GM23338 (cell line): ENCODE data around the gene LYVE1. TPM values are rescaled to one million over a fixed set of nuclear protein-coding genes. Genes with fewer than 3 reads are reported as not detected.
"Not testable (repeated sequence)": the region's sequence is repeated elsewhere in the genome, so short reads cannot be mapped to it uniquely, and the experiment has no call there.

ENCODE experiments used
- ATAC-seq: fragments of 200-7000 bp; cut with Tn5 transposase; 3 replicates; pipeline ENCODE4 v1.9.1; 2020
- DNase-seq: peaks from one replicate; pipeline ENCODE4 v3.0.0-alpha.2; 2015; ENCODE audit warnings: low spot score
- H2AFZ ChIP-seq: fragments of 200-600 bp; sonication (generic); 2 replicates; pipeline ENCODE4 v1.8.0; 2016; ENCODE audit warnings: antibody characterized with exemption, mild to moderate bottlenecking, moderate library complexity
- H3F3A ChIP-seq: fragments of 200-600 bp; sonication (generic); replicated peaks from 2 replicates; pipeline ENCODE4 v1.8.0; 2017; ENCODE audit warnings: antibody characterized with exemption, mixed run types, low read depth
- H3K27ac ChIP-seq: fragments of 200-600 bp; sonication (generic); 2 replicates; pipeline ENCODE4 v1.6.1; 2016; ENCODE audit warnings: low read depth
- H3K27me3 ChIP-seq: fragments of 200-600 bp; sonication (generic); 2 replicates; pipeline ENCODE4 v1.8.0; 2016; ENCODE audit warnings: mild to moderate bottlenecking, mixed run types, moderate library complexity; ENCODE audit not compliant: insufficient read depth
- H3K36me3 ChIP-seq: fragments of 200-600 bp; sonication (generic); 2 replicates; pipeline ENCODE4 v1.8.0; 2016; ENCODE audit warnings: mild to moderate bottlenecking; ENCODE audit not compliant: insufficient read depth
- H3K4me1 ChIP-seq: fragments of 200-600 bp; sonication (generic); 2 replicates; pipeline ENCODE4 v1.8.0; 2016; ENCODE audit warnings: mild to moderate bottlenecking, moderate library complexity; ENCODE audit not compliant: insufficient read depth
- H3K4me2 ChIP-seq: fragments of 200-600 bp; sonication (generic); 2 replicates; pipeline ENCODE4 v1.7.1; 2017; ENCODE audit warnings: mixed run types
- H3K4me3 ChIP-seq: fragments of 200-600 bp; sonication (generic); 2 replicates; pipeline ENCODE4 v1.6.1; 2016; ENCODE audit warnings: mixed run types
- H3K79me2 ChIP-seq: fragments of 200-600 bp; sonication (generic); replicated peaks from 2 replicates; pipeline ENCODE4 v1.8.0; 2017; ENCODE audit warnings: mild to moderate bottlenecking; ENCODE audit not compliant: insufficient read depth
- H3K9me2 ChIP-seq: fragments of 200-600 bp; sonication (generic); 2 replicates; pipeline ENCODE4 v1.8.0; 2017; ENCODE audit not compliant: insufficient read depth
- H4K20me1 ChIP-seq: fragments of 200-600 bp; sonication (generic); replicated peaks from 2 replicates; pipeline ENCODE4 v1.8.0; 2017; ENCODE audit warnings: mild to moderate bottlenecking; ENCODE audit not compliant: insufficient read depth
- H3K27ac Mint-ChIP-seq: 2 replicates; pipeline ENCODE4 v1.8.0; 2020; ENCODE audit warnings: inconsistent platforms, mild to moderate bottlenecking, moderate library complexity, mixed read lengths
- H3K27me3 Mint-ChIP-seq: 3 replicates; pipeline ENCODE4 v1.8.0; 2022; ENCODE audit warnings: low read depth, mild to moderate bottlenecking, moderate library complexity, mixed read lengths, inconsistent platforms; ENCODE audit not compliant: insufficient read depth, poor library complexity
- H3K36me3 Mint-ChIP-seq: 3 replicates; pipeline ENCODE4 v1.8.0; 2021; ENCODE audit warnings: low read depth, mild to moderate bottlenecking, inconsistent platforms, moderate library complexity, mixed read lengths
- H3K4me1 Mint-ChIP-seq: 3 replicates; pipeline ENCODE4 v1.8.0; 2020; ENCODE audit warnings: mild to moderate bottlenecking, inconsistent platforms, mixed read lengths
- H3K4me3 Mint-ChIP-seq: 3 replicates; pipeline ENCODE4 v1.8.0; 2021; ENCODE audit warnings: moderate library complexity, mild to moderate bottlenecking, inconsistent platforms, mixed read lengths
- H3K9me3 Mint-ChIP-seq: 3 replicates; pipeline ENCODE4 v1.8.0; 2020; ENCODE audit warnings: moderate library complexity, mild to moderate bottlenecking, inconsistent platforms, mixed read lengths
- CREB1 ChIP-seq: fragments of 250-450 bp; sonication (Bioruptor Pico); IDR thresholded peaks from 2 replicates; pipeline ENCODE4 v1.5.0; 2020; ENCODE audit warnings: low read depth, mild to moderate bottlenecking, moderate library complexity
- EZH2 ChIP-seq: fragments of 200-600 bp; sonication (generic); IDR thresholded peaks from one replicate; pipeline ENCODE4 v1.8.0; 2017; ENCODE audit warnings: antibody characterized with exemption, mild to moderate bottlenecking, low read depth; ENCODE audit not compliant: unreplicated experiment
- JUNB ChIP-seq: IDR thresholded peaks from one replicate; pipeline ENCODE4 v1.6.1; 2016; ENCODE audit warnings: antibody characterized with exemption; ENCODE audit not compliant: unreplicated experiment
- REST ChIP-seq: IDR thresholded peaks from one replicate; pipeline ENCODE4 v1.6.1; 2018; ENCODE audit warnings: antibody characterized with exemption; ENCODE audit not compliant: unreplicated experiment
- ZNF462 ChIP-seq: fragments of 250-450 bp; sonication (Bioruptor Pico); IDR thresholded peaks from 2 replicates; pipeline ENCODE4 v1.5.0; 2020; ENCODE audit warnings: mild to moderate bottlenecking, moderate library complexity
- polyA plus RNA-seq: library from polyadenylated mRNA; unstranded; fragments of >200 nt; fragmentation: Nextera tagmentation; extraction: Ambion mirVana; gene quantifications from 2 replicates; pipeline ENCODE4 v1.2.1, GENCODE V29; 2016
- total RNA-seq: library from RNA; depleted of rRNA; stranded (reverse); fragments of >200 nt; shearing (Covaris generic); gene quantifications from 2 replicates; pipeline ENCODE4 v1.2.3, GENCODE V29; 2014

Gene LYVE1
- total and polyA plus RNA-seq, 2 experiments from 2014 or later = 0.94 TPM; not detected in 1

- TF ChIP-seq REST = no peak
- no peak for TF ChIP-seq EZH2
- no peak for TF ChIP-seq JUNB
- no peak for TF ChIP-seq CREB1 (CRISPR knock-in tag)
- TF ChIP-seq ZNF462 (CRISPR knock-in tag) = no peak
Measured at GRCh38 chr11:10597877-10598351, 29.4 kb upstream of the LYVE1 start (continued).

GRCh38 chr11:10595840-10596239 is 27.4 kb upstream of the LYVE1 start:
- H3K4me3 ChIP-seq, H2AFZ ChIP-seq, H3K79me2 ChIP-seq, ATAC-seq, H3F3A ChIP-seq, H3K27ac ChIP-seq, H3K36me3 ChIP-seq, H4K20me1 ChIP-seq, H3K4me2 ChIP-seq, H3K4me1 ChIP-seq, H3K4me3 Mint-ChIP-seq, H3K9me2 ChIP-seq, H3K9me3 Mint-ChIP-seq, H3K36me3 Mint-ChIP-seq, H3K4me1 Mint-ChIP-seq, H3K27me3 ChIP-seq, H3K27me3 Mint-ChIP-seq, DNase-seq, H3K27ac Mint-ChIP-seq: not testable (repeated sequence)
